A673 (cell line): Measurements from ENCODE around the gene ABCC9. TPM values are rescaled to one million over a fixed set of nuclear protein-coding genes. Genes with fewer than 3 reads are reported as not detected.

Experiments
- BruUV-seq: library from RNA; stranded (reverse); fragments of 400-500 nt; replicated peaks from 2 replicates; lab custom pipeline; 2021; lab: Mats Ljungman, UMichigan
- CTCF ChIA-PET: fragments of 300-600 bp; sonication (Branson Sonifier 250); formaldehyde crosslinking; loops from one replicate; lab custom pipeline; 2022; ENCODE audit warnings: antibody characterized with exemption; lab: Charles Lee
- POLR2A ChIA-PET: fragments of 300-600 bp; sonication (Branson Sonifier 250); formaldehyde crosslinking; loops from one replicate; lab custom pipeline; 2022; ENCODE audit warnings: antibody characterized with exemption; ENCODE audit not compliant: low non-redundant PET; lab: Charles Lee
- DNase-seq: peaks from one replicate; pipeline ENCODE4 v3.0.0-alpha.2; 2015; ENCODE audit warnings: low spot score
- H3K27ac ChIP-seq: fragments of 200-600 bp; sonication (generic); 2 replicates; pipeline ENCODE4 v1.5.1; 2016; ENCODE audit warnings: mixed run types, low read depth, mild to moderate bottlenecking, mixed read lengths, antibody characterized with exemption, low read length; ENCODE audit not compliant: poor library complexity, severe bottlenecking
- H3K27me3 ChIP-seq: fragments of 200-600 bp; sonication (generic); replicated peaks from 2 replicates; pipeline ENCODE4 v1.6.1; 2017; ENCODE audit warnings: mixed run types, low read depth, mild to moderate bottlenecking, mixed read lengths, antibody characterized with exemption, low read length; ENCODE audit not compliant: insufficient read depth, poor library complexity
- H3K36me3 ChIP-seq: fragments of 200-600 bp; sonication (generic); 2 replicates; pipeline ENCODE4 v1.6.1; 2016; ENCODE audit warnings: mixed run types, mild to moderate bottlenecking, mixed read lengths, antibody characterized with exemption, low read length; ENCODE audit not compliant: insufficient read depth, poor library complexity, severe bottlenecking
- H3K4me1 ChIP-seq: fragments of 200-600 bp; sonication (generic); 2 replicates; pipeline ENCODE4 v1.6.1; 2017; ENCODE audit warnings: mixed run types, mild to moderate bottlenecking, mixed read lengths, antibody characterized with exemption, low read length; ENCODE audit not compliant: insufficient read depth, poor library complexity, severe bottlenecking
- H3K4me3 ChIP-seq: fragments of 200-600 bp; sonication (generic); 2 replicates; pipeline ENCODE4 v1.5.1; 2016; ENCODE audit warnings: low read depth, mixed run types, mild to moderate bottlenecking, mixed read lengths, low read length; ENCODE audit not compliant: poor library complexity, severe bottlenecking
- H3K9me3 ChIP-seq: fragments of 200-600 bp; sonication (generic); 2 replicates; pipeline ENCODE4 v1.6.1; 2016; ENCODE audit warnings: mixed run types, low read depth, mild to moderate bottlenecking, mixed read lengths, antibody characterized with exemption, low read length; ENCODE audit not compliant: poor library complexity, severe bottlenecking
- EZH2 ChIP-seq: fragments of 200-600 bp; sonication (generic); IDR thresholded peaks from 2 replicates; pipeline ENCODE4 v1.6.1; 2017; ENCODE audit warnings: borderline replicate concordance, low read depth, mild to moderate bottlenecking, mixed read lengths, antibody characterized with exemption, low read length; ENCODE audit not compliant: poor library complexity, severe bottlenecking
- intact Hi-C: fragments of 100-400 bp; cut with micrococcal nuclease; formaldehyde crosslinking; loops from one replicate; pipeline ENCODE4 v1.10.0; 2022; ENCODE audit not compliant: unreplicated experiment
- total RNA-seq: library from RNA; stranded (reverse); gene quantifications from 2 replicates; pipeline ENCODE4 v1.2.3, GENCODE V29; 2021
- TF ChIP-seq, protein P1 (sequence below): fragments of 300-800, 200-600 bp; sonication (generic); conservative IDR thresholded peaks from 2 replicates; pipeline ENCODE4 v1.5.1; 2017; ENCODE audit warnings: low read depth, mild to moderate bottlenecking, antibody characterized with exemption, low read length, moderate library complexity, mixed read lengths

ABCC9 gene
- total RNA-seq, 1 experiment from 2014 or later: not detected

DNA sequence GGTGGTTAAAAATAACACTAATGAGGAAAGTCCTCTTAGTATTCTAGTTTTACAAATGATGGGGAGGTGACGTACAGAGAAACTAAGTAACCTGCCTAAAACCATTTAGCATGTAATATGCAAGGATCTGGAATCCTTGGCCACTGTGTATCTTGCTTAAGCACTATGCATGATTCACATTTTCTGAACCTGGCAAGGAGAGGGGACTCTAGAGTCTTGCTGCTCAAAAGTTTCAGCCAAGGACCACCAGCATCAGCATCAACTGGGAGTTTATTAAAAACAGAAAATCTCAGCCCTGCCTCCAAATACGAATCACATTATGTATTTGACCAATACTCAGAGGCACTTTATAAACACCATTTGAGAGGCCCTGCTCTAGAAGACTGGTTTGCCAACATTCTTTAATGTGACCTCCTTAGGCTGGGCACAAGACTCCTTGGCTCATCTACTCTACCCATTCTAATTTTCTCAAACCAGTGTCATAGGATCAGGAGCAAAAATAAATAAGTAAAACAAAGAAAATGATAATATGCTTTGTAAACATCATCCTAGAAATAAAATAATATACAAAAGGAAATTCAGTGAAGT lies 52.9 kb downstream of the ABCC9 start:
- no peak for TF ChIP-seq EZH2
- TF ChIP-seq, protein P1, sequence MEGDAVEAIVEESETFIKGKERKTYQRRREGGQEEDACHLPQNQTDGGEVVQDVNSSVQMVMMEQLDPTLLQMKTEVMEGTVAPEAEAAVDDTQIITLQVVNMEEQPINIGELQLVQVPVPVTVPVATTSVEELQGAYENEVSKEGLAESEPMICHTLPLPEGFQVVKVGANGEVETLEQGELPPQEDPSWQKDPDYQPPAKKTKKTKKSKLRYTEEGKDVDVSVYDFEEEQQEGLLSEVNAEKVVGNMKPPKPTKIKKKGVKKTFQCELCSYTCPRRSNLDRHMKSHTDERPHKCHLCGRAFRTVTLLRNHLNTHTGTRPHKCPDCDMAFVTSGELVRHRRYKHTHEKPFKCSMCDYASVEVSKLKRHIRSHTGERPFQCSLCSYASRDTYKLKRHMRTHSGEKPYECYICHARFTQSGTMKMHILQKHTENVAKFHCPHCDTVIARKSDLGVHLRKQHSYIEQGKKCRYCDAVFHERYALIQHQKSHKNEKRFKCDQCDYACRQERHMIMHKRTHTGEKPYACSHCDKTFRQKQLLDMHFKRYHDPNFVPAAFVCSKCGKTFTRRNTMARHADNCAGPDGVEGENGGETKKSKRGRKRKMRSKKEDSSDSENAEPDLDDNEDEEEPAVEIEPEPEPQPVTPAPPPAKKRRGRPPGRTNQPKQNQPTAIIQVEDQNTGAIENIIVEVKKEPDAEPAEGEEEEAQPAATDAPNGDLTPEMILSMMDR: no peak
- Histone ChIP-seq H3K27me3 (peaks cover 8% of the 10 kb centered on the region), H3K36me3 (no peaks in the 10 kb centered on the region), H3K27ac (no peak overlapping the region), H3K9me3 (no peaks in the 10 kb centered on the region), H3K4me3 (no peak overlapping the region), H3K4me1 (no peaks in the 10 kb centered on the region)
- ChIA-PET CTCF (no interaction called here), POLR2A (no interaction called here)
- no peak for DNase-seq
- intact Hi-C loops: no loop called here
- no TSS peak for BruUV-seq

DNA sequence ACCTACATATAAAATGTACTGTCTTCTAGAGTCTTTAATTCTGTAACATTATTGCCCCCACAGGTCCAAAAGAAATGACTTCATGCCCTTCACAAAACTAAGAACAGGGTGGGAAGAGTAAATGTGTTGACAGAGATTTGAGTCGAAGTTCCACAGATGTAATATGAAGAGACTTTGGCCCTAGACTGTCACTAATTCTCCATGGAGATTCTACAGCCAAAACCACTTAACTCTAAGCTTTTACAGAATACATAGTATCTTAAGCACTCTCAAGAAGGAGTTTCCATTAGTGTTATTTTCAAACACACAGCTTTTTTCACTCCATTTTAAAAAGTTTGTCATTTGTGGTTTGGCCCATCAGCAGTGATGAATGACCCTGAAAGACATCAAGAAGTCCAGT lies 56.3 kb downstream of the ABCC9 start:
- H3K9me3 ChIP-seq: no peaks in the 10 kb centered on the region
- ChIA-PET CTCF (no interaction called here), POLR2A (no interaction called here)
- intact Hi-C loops: no loop called here
- H3K27me3 ChIP-seq: peaks cover 16% of the 10 kb centered on the region
- no peak for TF ChIP-seq EZH2
- TF ChIP-seq, protein P1: no peak
- no peaks in the 10 kb centered on the region for H3K36me3 ChIP-seq
- H3K27ac ChIP-seq: no peak overlapping the region
- no peaks in the 10 kb centered on the region for H3K4me1 ChIP-seq
- DNase-seq: no peak
- H3K4me3 ChIP-seq: no peak overlapping the region
- BruUV-seq: no TSS peak

DNA sequence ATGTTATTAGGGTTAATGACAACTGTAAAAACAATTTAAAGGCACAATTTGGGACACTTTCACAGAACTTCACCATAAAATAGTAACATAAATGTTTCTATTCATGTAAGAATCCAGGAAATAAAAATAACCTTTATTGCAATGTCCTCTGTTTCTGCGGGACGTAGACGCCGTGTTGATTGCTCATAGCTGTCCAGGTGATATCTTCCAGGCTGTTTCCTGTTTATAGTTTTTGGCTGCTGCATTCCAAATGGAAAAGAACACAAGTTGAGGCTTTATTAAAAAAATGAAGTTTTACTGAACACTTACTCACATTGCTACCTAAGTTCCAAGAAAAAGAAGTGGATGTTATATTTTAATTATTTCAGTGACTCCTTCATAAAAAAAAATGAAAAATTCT lies 58.6 kb downstream of the ABCC9 start:
- no peaks in the 10 kb centered on the region for H3K9me3 ChIP-seq
- POLR2A ChIA-PET: no interaction called here

More for the DNA sequence above, 58.6 kb downstream of the ABCC9 start:
- no peak for DNase-seq
- TF ChIP-seq EZH2: no peak
- TF ChIP-seq, protein P1: no peak
- H3K27ac ChIP-seq: no peak overlapping the region
- intact Hi-C loops: no loop called here
- BruUV-seq: no TSS peak
- CTCF ChIA-PET: no interaction called here
- H3K36me3 ChIP-seq: no peaks in the 10 kb centered on the region
- H3K4me3 ChIP-seq: no peak overlapping the region
- no peaks in the 10 kb centered on the region for H3K4me1 ChIP-seq
- peaks cover 16% of the 10 kb centered on the region for H3K27me3 ChIP-seq
